ENCODE results near the gene XPC.
A peak's percentile ranks its signal among the peaks of the same experiment; 100 is the strongest.

XPC gene

GRCh38 chr3:14147617-14148016, 30.8 kb downstream of the XPC start:
- DNase-seq (ENCODE audit: low read depth in 3 of 3), result no peak

DNA sequence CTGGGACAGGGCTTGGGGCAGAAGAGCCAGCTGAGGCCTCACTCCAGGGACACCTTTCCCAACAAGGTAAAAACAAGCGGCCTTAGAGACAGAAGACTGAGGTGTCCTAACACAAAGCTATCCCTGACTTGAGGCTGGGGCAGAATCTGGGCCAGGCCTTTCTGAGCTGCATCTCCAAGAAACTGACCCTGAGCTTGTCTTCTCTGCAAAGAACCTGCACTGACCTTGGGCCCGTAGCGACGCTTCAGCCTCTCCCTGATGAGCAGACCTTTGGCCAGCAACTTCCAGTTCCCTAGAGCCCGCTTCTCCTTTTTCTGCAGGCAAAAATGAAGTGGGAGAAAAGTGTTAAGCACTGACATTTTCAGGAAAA, 31.4 kb downstream of the XPC start:
- DNase-seq (ENCODE audit: low read depth in 3 of 3), result no peak

- DNase-seq (ENCODE audit: low read depth in 3 of 3), result no peak
Measured at GRCh38 chr3:14146381-14147065, 31.9 kb downstream of the XPC start.

- DNase-seq (ENCODE audit: low read depth in 3 of 3), result no peak
Measured at GRCh38 chr3:14145670-14146380, 32.6 kb downstream of the XPC start.

GRCh38 chr3:14145236-14145635, 33.2 kb downstream of the XPC start:
- no peak for DNase-seq (ENCODE audit: low read depth in 3 of 3)

DNA sequence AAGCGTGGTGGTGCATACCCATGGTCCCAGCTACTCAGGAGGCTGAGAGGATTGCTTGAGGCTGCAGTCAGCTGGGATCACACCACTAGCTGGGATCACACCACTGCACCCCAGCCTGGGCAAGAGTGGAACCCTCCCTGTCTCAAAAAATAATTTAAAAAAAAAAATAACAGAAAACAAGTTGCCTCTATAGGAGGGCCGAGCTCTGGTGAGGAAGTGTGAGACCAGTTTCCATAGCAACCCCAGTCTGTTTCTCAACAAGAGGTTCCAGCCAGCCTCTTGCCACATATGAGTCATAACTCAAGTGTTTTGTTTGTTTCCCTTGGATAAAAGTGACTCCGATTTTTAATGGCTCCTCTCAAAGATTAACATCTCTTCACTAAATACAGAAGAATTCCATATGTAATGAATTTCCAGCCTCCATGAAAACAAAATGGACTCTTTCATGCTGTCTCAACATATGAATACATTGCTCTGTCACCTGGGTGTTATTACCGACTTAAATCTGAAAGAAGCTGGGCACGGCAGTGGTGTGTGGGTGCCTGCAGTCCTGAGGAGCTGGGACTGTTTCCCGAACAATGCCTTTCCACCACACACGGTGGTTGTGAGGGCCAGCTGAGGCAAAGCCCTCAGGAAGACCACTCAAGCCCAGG, 33.9 kb downstream of the XPC start:
- DNase-seq (ENCODE audit: low read depth in 3 of 3), result peak in 2 of 3 donors; percentile 14 to 34

DNA sequence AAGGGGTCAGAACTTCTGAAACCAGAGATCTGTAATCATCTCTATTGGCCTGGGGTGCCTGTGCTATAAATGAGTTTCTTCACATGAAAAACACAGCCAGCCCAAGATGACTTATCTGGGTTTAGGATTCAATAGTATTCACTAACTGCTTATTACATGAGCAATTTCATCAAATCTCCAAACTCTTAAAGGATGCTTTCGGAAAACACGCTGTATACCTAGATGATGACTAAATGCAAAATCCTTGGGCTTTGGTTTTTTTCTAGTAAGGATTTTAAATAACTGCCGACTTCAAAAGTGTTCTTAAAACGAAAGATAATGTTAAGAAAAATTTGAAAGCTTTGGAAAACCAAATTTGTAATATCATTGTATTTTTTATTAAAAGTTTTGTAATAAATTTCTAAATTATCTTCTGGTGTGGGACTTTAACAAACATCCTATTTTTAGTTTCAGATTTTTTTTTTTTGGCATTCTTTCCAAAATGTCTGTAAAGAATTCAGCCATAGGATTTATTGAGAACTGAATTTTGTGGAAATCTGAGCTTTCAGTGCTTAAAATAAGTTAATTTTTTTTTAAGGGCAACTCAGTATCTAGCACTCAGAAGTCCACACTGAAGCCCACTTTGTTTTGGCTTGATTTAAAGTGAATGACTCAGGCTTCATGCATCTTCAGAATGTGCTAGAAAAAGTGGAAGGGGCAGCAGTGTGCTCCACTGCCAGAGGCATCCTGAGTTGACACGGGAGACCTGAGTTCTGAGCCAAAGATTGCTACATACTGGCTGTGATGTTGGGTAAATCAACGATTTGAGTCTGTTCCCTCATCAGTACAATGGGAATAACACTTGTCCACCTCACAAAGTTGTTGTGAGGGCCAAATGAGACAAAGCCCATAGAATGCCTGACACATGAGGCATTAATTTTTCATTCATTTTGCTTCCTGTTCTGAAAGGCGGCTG, 34.9 kb downstream of the XPC start:
- DNase-seq (ENCODE audit: low read depth in 3 of 3), result no peak

DNA sequence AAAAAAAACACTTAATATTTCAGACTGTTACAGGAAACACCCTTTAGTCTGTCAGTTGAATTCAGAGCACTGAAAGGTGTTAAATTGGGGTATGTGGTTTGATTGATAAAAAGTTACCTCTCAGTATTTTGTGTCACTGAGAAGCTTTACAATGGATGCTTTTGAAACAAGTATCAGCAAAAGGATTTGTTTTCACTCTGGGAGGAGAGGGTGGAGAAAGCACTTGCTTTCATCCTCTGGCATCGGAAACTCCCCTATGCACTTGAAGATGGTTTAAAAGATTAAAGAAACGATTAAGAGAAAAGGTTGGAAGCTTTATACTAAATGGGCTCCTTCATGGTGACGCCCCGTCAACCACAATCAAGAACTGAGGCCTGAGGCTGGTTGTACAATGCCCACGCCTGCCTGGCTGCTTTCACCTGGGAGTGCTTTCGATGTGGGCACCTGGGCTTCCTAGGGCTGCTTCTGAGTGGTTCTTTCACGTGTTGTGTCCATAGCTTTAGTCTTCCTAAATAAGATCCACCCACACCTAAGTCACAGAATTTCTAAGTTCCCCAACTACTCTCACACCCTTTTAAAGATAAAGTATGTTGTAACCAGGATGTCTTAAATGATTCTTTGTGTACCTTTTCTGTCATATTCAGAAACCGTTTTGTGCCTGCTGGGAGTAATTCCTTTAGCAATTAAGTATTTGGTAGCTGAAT, 35.7 kb downstream of the XPC start:
- DNase-seq (ENCODE audit: low read depth in 3 of 3), result peak in 1 of 3 donors; percentile 21

DNA sequence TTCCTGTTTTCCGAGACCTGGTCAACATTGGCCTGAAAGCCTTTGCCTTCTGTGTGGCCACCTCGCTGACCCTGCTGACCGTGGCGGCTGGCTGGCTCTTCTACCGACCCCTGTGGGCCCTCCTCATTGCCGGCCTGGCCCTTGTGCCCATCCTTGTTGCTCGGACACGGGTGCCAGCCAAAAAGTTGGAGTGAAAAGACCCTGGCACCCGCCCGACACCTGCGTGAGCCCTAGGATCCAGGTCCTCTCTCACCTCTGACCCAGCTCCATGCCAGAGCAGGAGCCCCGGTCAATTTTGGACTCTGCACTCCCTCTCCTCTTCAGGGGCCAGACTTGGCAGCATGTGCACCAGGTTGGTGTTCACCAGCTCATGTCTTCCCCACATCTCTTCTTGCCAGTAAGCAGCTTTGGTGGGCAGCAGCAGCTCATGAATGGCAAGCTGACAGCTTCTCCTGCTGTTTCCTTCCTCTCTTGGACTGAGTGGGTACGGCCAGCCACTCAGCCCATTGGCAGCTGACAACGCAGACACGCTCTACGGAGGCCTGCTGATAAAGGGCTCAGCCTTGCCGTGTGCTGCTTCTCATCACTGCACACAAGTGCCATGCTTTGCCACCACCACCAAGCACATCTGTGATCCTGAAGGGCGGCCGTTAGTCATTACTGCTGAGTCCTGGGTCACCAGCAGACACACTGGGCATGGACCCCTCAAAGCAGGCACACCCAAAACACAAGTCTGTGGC, 36.6 kb downstream of the XPC start:
- no peak for DNase-seq (ENCODE audit: low read depth in 3 of 3)

DNA sequence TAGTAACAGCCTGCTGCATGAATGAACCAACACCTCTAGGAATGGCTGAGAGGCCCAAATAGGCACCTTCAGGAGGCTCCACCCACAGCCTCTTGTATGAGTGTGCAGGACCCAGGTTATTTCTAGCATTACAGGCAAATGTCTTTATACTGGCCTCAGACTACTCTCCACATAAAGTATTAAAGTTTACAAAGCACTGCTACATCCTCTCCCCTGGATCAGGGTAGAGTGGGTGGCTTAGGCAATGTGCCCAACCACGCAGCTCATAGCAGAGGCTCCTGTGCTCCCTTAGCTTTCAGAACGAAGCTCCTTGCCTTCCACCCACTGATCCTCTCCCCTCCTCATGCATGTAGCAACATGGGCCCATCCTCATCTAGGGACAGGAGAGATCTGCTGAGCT, 37.3 kb downstream of the XPC start:
- no peak for DNase-seq (ENCODE audit: low read depth in 3 of 3)

DNA sequence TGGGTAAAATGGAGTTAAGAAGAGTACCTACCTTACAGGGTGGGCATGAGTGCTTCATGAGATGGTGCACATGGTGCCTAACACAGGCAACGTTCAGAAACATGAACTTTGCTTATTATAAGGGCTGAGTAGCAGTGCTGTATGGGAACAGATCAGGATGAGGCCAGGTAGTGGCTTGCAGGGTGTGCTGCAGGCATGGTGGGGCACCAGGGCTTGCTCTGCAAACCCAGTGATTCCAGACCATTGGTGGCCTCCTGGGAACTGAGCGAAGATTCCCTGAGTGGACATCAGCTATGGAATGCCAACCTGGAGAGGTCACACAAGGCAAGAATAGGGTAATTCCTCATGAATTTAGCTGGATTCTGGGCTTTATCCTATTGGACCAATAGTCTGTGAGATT, 37.7 kb downstream of the XPC start:
- DNase-seq (ENCODE audit: low read depth in 3 of 3), result no peak

DNA sequence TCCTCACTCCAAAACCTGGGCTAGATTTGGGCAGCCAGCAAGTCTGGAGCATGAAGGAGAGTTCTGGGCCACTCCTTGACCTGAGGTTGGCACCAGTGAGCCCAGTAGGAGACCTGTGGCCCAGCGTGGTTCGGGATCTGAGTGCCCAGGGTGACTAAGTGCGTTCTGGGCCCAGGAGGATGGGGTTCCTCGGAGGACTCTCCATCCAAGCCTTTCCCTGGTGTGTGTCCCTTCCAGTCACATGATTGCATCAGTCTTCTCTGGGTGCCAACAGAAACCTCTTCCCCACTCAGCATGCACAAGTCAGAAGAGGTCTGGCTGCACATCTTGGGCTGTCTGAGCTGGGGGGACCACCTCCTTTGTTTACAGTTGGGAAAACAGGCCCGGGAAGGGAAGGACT, 38.6 kb downstream of the XPC start:
- no peak for DNase-seq (ENCODE audit: low read depth in 3 of 3)

- DNase-seq (ENCODE audit: low read depth in 3 of 3), result no peak
Measured at GRCh38 chr3:14138878-14139655, 39.3 kb downstream of the XPC start.

GRCh38 chr3:14138109-14138877, 40.1 kb downstream of the XPC start:
- no peak for DNase-seq (ENCODE audit: low read depth in 3 of 3)

- no peak for DNase-seq (ENCODE audit: low read depth in 3 of 3)
Measured at GRCh38 chr3:14137445-14137844, 41.0 kb downstream of the XPC start.

DNA sequence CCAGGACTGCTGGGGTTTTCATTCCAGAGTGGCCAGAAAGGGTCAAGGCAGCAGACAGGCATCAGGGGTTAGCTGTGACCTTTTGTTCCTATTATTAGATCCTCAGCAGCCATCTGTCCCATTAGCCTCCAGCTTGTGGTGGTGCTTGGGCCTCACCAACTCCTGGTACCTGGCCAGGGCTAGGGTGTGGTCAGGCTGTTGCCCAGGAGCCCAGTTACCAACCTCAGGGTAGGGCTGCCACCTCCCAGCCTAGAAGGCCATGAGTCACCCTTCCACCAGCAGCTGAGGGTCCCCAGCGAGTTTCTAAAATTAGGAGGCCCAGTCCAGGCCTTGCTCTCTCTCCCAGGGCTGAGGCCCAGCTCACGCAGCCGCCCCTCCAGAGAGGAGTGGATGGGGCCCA, 41.4 kb downstream of the XPC start:
- no peak for DNase-seq (ENCODE audit: low read depth in 3 of 3)

DNA sequence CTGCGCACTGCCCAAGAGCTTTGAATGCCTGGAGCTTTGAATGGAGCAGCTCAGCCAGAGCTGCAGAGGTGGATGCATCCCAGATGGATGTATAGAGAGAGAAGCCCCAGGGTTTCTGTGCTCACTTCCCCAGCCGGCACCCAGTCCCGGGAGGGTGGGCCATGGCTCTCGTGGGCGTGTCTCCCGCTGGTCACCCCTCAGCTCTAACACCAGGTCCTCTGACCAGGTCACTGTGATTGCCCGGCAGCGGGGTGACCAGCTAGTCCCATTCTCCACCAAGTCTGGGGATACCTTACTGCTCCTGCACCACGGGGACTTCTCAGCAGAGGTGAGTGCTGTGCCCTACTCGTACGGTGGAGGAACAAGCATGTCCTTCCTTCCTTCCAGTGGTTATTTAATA, 42.8 kb downstream of the XPC start:
- no peak for DNase-seq (ENCODE audit: low read depth in 3 of 3)

GRCh38 chr3:14134291-14134690, 44.1 kb downstream of the XPC start:
- no peak for DNase-seq (ENCODE audit: low read depth in 3 of 3)

DNA sequence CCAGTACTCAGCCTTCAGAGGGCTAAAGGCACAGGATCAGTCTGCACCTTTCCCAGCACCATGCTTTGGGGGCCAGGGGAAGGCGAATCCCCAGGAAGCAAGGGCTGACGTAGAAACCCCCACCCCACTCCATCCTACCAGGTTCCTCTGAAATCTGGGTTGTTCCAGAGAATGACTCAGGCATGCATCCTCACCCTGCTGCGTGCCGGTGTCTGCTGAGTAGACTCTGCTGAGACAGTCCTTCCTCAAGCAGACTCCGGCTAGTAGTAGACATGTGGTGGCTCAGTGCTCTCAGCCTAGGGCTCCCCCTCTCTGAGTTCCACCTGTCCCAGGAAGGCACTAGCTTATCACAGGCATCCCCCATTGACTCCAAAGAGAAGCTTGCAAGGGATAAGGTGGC, 44.5 kb downstream of the XPC start:
- DNase-seq (ENCODE audit: low read depth in 3 of 3), result no peak

All from stimulated activated CD4-positive, alpha-beta T cell treated with anti-CD3 and anti-CD28 coated beads, TNF-alpha, amount 100 ng/mL, for 48 hours (primary cell).